Cerebellar cortex (tissue), 1 donor: ENCODE data around the gene TOMM70.

Experiments used
- DNase-seq: peaks from one replicate; pipeline ENCODE4 v3.0.0-alpha.2; 2015; ENCODE audit warnings: low spot score

The TOMM70 gene

GRCh38 chr3:100411091-100411982 is 10.4 kb upstream of the TOMM70 start:
- DNase-seq: no peak

GRCh38 chr3:100407977-100408532 is 7.2 kb upstream of the TOMM70 start:
- DNase-seq: no peak

DNA sequence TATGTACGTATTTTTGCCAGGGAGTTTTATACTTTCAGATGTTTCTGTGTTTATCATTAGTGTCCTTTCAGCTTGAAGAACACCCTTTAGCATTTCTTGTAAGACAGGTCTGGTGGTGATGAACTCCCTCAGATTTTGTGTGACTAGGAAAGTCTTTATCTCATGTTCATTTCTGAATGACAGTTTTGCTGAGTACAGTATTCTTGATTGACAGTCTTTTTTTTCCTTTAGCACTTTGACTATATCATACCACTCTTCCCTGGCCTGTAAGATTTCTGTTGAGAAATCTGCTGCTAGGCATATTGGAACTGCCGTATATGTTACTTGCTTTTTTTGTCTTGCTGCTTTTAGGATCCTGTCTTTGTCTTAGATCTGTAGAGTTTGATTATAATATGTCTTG is 6.3 kb upstream of the TOMM70 start:
- DNase-seq: no peak

DNA sequence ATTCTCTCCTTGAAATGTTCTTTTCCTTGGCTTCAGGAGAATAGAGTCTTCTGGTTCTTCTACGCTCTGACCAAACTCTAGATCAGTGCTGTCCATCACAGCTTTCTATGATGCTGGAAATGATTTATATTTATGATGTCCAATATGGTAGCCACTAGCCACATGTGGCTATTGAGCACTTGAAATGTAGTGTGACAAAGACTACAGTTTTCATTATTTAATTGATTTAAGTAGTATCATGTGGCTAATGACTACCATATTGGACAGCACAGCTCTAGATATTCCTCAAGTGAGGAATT is 3.3 kb upstream of the TOMM70 start:
- no peak for DNase-seq

GRCh38 chr3:100403362-100404249 is 2.7 kb upstream of the TOMM70 start:
- peak; percentile 20 for DNase-seq

- DNase-seq: peak; percentile 14
Measured at GRCh38 chr3:100402891-100403290, 2.0 kb upstream of the TOMM70 start.

DNA sequence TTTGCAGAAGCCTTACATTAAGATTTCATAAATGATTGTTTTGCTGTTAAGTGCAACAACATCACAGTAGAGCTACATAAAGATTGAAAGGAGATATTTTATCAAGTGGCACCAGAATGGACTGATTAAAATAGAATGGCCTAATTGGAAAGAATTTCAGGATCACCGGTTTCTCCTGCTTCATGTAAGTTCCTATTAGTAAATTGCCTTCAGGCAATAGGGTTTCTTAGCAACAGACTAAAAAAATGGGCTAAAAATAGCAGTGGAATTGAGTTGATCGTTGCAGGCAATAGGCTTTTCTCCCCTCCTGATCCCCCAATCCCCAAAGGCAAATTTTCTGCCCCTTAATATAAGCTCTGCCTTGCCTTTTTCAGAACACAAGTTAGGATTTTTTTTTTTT is 1.4 kb upstream of the TOMM70 start:
- peak; percentile 49 for DNase-seq

DNA sequence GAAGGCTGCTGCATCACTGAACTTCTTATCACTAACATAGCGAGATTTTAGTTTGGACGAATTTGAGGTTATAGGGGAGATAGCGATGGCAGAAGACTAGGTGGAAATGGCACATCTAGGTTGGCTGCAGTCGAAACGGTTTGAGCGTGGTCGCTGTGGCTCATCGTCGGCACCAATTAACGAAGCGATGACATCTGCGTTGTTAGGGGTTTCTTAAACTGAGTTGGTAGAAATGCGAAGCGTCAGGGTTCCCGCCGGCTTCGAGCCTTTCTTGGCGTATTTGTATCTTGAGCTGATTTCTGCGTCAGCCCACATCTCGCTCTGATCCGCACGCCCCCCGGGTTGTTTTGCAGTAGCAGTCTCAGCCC is 769 bp upstream of the TOMM70 start:
- no peak for DNase-seq

DNA sequence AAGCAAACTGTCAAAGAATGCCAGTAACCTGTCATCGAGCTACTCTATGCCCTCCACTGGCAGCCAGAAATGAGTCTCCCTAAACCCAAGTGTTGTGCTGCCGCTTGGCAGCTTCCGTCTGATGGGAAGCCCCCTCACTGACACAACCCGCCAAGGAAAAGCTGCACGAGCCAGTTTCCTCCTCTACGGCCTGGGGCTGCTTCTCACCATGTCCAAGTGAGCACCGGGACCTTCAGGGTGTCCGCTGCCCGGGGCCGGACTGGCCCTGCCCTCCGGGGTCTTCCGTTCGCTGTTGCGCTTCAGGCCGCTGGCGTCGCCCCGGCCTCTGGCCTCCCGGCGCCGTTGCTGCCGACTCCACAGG is 490 bp downstream of the TOMM70 start:
- DNase-seq: peak; percentile 15

GRCh38 chr3:100399341-100400071 is 1.4 kb downstream of the TOMM70 start:
- DNase-seq: no peak

GRCh38 chr3:100396967-100397366 is 3.9 kb downstream of the TOMM70 start:
- DNase-seq: no peak

DNA sequence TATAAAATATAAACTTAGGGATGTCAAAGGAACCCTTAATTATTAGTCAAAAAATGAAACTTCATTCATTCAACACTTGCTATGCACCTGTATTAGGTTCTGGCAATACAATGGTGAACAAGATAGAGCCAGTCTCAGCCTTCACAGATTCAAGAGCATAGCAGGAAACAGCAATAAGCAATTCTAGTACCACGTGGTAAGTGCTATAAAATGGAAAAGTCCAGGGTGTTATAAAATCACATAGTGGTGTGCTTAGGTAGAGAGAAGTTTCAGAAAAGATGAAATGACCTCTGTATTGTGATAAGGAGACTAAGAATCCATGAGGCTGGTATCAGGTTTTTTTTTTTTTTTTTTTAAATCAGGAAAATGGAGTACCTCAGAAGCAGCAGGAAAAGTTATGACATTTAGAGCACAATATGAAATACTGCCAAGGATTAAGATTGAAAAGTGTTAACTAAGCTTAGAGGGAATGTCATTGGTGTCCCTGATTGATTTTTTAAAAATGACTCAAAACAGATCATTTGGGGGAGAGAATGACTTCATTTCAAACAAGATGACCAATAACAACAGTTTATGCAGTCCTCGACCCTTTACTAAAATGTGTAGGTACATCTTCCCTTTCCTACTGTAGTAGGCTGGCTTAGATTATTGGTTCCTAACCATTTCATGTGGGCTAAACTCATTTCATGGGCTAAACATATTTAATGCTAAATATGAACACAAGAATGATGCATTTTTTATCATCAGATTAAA is 5.0 kb downstream of the TOMM70 start:
- no peak for DNase-seq

DNA sequence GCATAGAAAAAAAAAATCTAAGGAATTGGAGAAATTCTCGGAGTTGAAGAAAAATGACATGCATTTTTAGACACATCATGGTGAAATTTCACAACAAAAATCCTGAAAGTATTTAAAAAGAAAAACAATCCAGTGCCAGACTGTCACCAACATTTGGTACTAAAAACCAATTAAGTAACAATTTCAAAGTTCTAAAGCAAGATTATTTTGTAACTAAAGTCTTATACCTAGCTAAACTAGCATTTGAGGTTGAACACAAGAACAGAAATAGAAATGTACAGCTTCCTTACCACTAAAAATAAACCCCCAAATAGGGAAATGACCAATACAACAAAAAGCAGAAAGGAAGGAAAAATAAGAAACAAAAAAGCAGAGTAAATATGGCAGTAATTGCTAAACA is 11.9 kb downstream of the TOMM70 start:
- no peak for DNase-seq

DNA sequence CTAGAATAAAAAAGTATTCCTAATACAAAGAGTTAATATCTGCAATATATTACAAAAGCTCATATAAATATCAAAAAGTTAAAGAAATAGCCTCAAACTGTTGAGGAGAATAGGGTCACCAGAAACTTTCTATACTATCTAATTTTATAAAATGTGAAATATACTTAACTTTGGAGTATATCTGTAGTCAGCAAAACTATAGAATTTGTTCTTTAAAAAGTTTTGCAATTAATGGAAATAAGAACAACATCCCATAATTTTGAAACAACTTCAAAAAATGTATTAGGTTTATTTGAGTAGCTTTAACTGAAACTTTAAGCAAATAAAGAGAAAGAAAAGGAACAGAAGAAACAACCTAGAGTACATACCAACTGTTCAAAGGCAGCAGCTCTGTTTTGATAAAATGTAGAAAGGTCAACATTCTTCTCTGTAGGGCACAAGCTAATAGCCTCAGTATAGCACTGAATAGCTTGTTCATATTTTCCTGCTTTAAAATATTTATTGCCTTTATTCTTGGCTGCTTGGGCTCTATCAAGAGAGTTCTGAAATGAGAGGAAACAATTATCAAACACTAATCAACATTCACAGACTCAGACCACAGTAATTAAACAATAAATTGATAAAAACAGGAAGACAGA is 14.3 kb downstream of the TOMM70 start:
- DNase-seq: no peak

DNA sequence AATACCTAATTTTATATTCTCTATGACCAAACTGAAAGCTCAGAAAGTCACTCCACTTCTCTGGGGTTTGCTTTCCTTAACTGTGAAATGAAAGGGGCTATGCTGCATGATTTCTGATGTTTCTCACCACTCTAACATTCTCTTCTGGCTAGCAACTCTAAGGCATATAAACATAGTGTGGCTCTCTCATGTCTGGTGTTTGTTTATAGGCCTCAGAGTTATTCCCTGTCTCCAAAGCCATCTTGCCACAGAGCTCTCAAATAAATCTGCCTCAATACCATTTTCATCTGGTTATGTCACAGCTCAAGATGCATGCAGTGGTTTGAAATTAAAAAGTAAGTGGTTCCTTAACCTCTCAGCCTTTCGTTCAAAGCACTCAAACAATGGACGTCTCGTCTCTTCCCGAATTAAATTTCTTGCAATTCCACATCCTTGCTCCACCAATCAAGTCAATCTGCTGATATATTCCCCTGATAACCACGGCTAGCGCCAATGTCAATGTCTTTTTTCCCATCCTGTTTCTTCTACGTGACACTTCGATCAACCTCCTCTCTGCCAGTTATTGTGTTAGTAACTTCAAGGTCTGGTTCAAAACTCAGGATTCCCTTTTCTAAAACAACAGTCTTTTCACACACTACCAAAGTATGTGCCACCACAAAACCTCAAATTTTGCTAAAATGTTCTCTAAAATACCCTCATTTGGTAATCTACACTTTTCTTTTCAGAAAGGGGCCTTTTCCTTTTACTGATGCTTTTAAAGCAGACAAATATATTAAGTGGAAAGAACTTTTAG is 16.0 kb downstream of the TOMM70 start:
- DNase-seq: no peak

- no peak for DNase-seq
Measured at GRCh38 chr3:100376301-100376700, 24.6 kb downstream of the TOMM70 start.

- no peak for DNase-seq
Measured at GRCh38 chr3:100374521-100374920, 26.4 kb downstream of the TOMM70 start.

DNA sequence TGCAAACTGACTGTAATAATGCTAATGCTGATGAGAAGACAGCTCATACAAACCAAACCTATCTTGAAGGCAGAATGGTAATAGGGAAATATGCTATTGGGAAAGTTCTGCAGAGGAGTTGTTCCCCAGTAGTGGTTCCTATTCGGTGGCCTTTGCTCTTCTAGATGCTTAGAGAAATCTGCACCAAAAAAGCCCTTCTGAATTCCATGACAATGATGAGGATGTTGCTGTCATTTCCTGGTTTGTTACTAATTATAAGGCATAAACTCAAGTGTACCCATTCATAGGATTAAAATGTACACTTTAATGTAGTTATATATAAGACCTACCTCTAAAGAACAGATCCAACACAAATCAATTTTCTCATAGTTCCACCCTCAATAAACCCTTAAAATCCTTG is 30.1 kb downstream of the TOMM70 start:
- DNase-seq: no peak

DNA sequence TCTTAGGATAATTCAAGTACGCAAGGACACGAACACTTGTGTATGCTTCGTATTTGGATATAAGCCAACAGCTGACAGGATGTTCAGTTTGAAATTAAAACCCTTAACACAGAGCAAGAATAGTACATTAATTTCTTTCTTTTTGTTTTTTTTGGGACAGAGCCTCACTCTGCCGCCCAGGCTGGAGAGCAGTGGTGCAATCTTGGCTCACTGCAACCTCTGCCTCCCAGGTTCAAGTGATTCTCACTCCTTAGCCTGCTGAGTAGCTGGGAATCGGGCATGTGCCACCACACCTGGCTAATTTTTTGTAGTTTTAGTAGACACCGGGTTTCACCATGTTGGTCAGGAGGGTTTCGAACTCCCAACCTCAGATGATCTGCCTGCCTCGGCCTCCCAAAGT is 32.4 kb downstream of the TOMM70 start:
- DNase-seq: no peak

- DNase-seq: no peak
Measured at GRCh38 chr3:100366424-100366823, 34.5 kb downstream of the TOMM70 start.
